ENCODE data around the gene GMCL2. TPM values are rescaled to one million over a fixed set of nuclear protein-coding genes. Genes with fewer than 3 reads are reported as not detected.

GMCL2 gene
- total RNA-seq, 1 experiment from 2014 or later: not detected

GRCh38 chr5:178205749-178206047, 18.5 kb upstream of the GMCL2 start:
- CTCF ChIA-PET: no interaction called here
- H3K27ac Mint-ChIP-seq (ENCODE audit: unreplicated experiment): peak overlapping the region; percentile 84
- H3K36me3 Mint-ChIP-seq (ENCODE audit: insufficient read depth, unreplicated experiment): peaks cover 66% of the 10 kb centered on the region
- no peak for DNase-seq
- Histone ChIP-seq H3K9me3 (no peaks in the 10 kb centered on the region), H3K4me3 (ENCODE audit: low read depth, low read length) (peak overlapping the region; percentile 93), H3K36me3 (ENCODE audit: control insufficient read depth, insufficient read depth, low read length) (peaks cover 18% of the 10 kb centered on the region), H3K4me1 (peaks cover 9% of the 10 kb centered on the region; the same call in 1 of the 2 replicates), H3K27me3 (replicated peaks; ENCODE audit: control insufficient read depth, insufficient read depth, low read length) (no peaks in the 10 kb centered on the region)
- no TSS peak for BruUV-seq (replicated peaks)
- H3K4me1 Mint-ChIP-seq (ENCODE audit: low read depth, unreplicated experiment): peaks cover 18% of the 10 kb centered on the region
- TF ChIP-seq, protein P1, sequence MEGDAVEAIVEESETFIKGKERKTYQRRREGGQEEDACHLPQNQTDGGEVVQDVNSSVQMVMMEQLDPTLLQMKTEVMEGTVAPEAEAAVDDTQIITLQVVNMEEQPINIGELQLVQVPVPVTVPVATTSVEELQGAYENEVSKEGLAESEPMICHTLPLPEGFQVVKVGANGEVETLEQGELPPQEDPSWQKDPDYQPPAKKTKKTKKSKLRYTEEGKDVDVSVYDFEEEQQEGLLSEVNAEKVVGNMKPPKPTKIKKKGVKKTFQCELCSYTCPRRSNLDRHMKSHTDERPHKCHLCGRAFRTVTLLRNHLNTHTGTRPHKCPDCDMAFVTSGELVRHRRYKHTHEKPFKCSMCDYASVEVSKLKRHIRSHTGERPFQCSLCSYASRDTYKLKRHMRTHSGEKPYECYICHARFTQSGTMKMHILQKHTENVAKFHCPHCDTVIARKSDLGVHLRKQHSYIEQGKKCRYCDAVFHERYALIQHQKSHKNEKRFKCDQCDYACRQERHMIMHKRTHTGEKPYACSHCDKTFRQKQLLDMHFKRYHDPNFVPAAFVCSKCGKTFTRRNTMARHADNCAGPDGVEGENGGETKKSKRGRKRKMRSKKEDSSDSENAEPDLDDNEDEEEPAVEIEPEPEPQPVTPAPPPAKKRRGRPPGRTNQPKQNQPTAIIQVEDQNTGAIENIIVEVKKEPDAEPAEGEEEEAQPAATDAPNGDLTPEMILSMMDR (IDR thresholded peaks at IDR 0.05; ENCODE audit: insufficient read depth in 1 of 2, low read depth in 1 of 2, low read length in 1 of 2, severe bottlenecking in 1 of 2, unreplicated experiment in 1 of 2): no peak
- POLR2A ChIA-PET: no interaction called here
- intact Hi-C loops (cut with micrococcal nuclease; ENCODE audit: unreplicated experiment): no loop called here
- peaks cover 2% of the 10 kb centered on the region for H3K27me3 Mint-ChIP-seq (ENCODE audit: insufficient read depth, unreplicated experiment)
- H3K4me3 Mint-ChIP-seq (ENCODE audit: unreplicated experiment): peak overlapping the region; percentile 86
- H3K9me3 Mint-ChIP-seq (ENCODE audit: unreplicated experiment): no peaks in the 10 kb centered on the region

- peaks cover 2% of the 10 kb centered on the region for H3K27me3 Mint-ChIP-seq (ENCODE audit: insufficient read depth, unreplicated experiment)
- Histone ChIP-seq H3K9me3 (no peaks in the 10 kb centered on the region), H3K4me3 (ENCODE audit: low read depth, low read length) (peak overlapping the region; percentile 93), H3K36me3 (ENCODE audit: control insufficient read depth, insufficient read depth, low read length) (peaks cover 17% of the 10 kb centered on the region), H3K27me3 (replicated peaks; ENCODE audit: control insufficient read depth, insufficient read depth, low read length) (no peaks in the 10 kb centered on the region), H3K4me1 (peaks cover 9% of the 10 kb centered on the region; the same call in 1 of the 2 replicates)
- ChIA-PET POLR2A (interaction anchor here (1.0 to 1.5 kb wide), 5 partner anchors 7 to 52 kb away, joined by 3 to 16 read pairs (median 7); partner anchors contain the start of genes NHP2 and PHYKPL), CTCF (interaction anchor here (1.4 kb wide), 1 partner anchor 129 kb away, joined by 7 read pairs; no protein-coding TSS in a partner anchor)
- intact Hi-C loops (cut with micrococcal nuclease; ENCODE audit: unreplicated experiment): loop anchor here (1.0 kb wide), 1 partner anchor 27 kb away; the partner anchor contains the start of gene PHYKPL
- peaks cover 60% of the 10 kb centered on the region for H3K36me3 Mint-ChIP-seq (ENCODE audit: insufficient read depth, unreplicated experiment)
- peak overlapping the region; percentile 98 for H3K27ac Mint-ChIP-seq (ENCODE audit: unreplicated experiment)
- no TSS peak for BruUV-seq (replicated peaks)
- TF ChIP-seq, protein P1 (IDR thresholded peaks at IDR 0.05; ENCODE audit: insufficient read depth in 1 of 2, low read depth in 1 of 2, low read length in 1 of 2, severe bottlenecking in 1 of 2, unreplicated experiment in 1 of 2): no peak
- peak; percentile 73 to 76 for DNase-seq
- peaks cover 18% of the 10 kb centered on the region for H3K4me1 Mint-ChIP-seq (ENCODE audit: low read depth, unreplicated experiment)
- H3K4me3 Mint-ChIP-seq (ENCODE audit: unreplicated experiment): peak overlapping the region; percentile 86
- H3K9me3 Mint-ChIP-seq (ENCODE audit: unreplicated experiment): no peaks in the 10 kb centered on the region
Measured at GRCh38 chr5:178204935-178205748, 18.0 kb upstream of the GMCL2 start.

- peaks cover 18% of the 10 kb centered on the region for H3K4me1 Mint-ChIP-seq (ENCODE audit: low read depth, unreplicated experiment)
- H3K36me3 Mint-ChIP-seq (ENCODE audit: insufficient read depth, unreplicated experiment): peaks cover 52% of the 10 kb centered on the region
Measured at GRCh38 chr5:178204182-178204934, 17.2 kb upstream of the GMCL2 start, which contains the start of gene HNRNPAB. Gene HNRNPAB, plus strand, starts transcription at chr5:178204533. Its CDS starts 305 bp downstream, at chr5:178204838.

More at GRCh38 chr5:178204182-178204934, 17.2 kb upstream of the GMCL2 start, which contains the start of gene HNRNPAB:
- POLR2A ChIA-PET: interaction anchor here (0.5 to 1.5 kb wide), 8 partner anchors 8 to 51 kb away, joined by 3 to 16 read pairs (median 4); partner anchors contain the start of genes NHP2 and PHYKPL
- Mint-ChIP-seq H3K27ac (ENCODE audit: unreplicated experiment) (peak within 1 kb of the TSS; percentile 98), H3K27me3 (ENCODE audit: insufficient read depth, unreplicated experiment) (peaks cover 2% of the 10 kb centered on the region), H3K9me3 (ENCODE audit: unreplicated experiment) (no peaks in the 10 kb centered on the region), H3K4me3 (ENCODE audit: unreplicated experiment) (peak within 1 kb of the TSS; percentile 86)
- H3K36me3 ChIP-seq (ENCODE audit: control insufficient read depth, insufficient read depth, low read length): peaks cover 15% of the 10 kb centered on the region
- H3K9me3 ChIP-seq: no peaks in the 10 kb centered on the region
- no TSS peak for BruUV-seq (replicated peaks)
- no peaks in the 10 kb centered on the region for H3K27me3 ChIP-seq (replicated peaks; ENCODE audit: control insufficient read depth, insufficient read depth, low read length)
- peaks cover 9% of the 10 kb centered on the region; the same call in 1 of the 2 replicates for H3K4me1 ChIP-seq
- TF ChIP-seq, protein P1 (IDR thresholded peaks at IDR 0.05; ENCODE audit: insufficient read depth in 1 of 2, low read depth in 1 of 2, low read length in 1 of 2, severe bottlenecking in 1 of 2, unreplicated experiment in 1 of 2): no peak
- CTCF ChIA-PET: interaction anchor here (0.7 to 1.4 kb wide), 2 partner anchors 9 to 129 kb away, joined by 4 to 7 read pairs; no protein-coding TSS in a partner anchor
- intact Hi-C loops (cut with micrococcal nuclease; ENCODE audit: unreplicated experiment): loop anchor here (1.0 kb wide), 1 partner anchor 28 kb away; the partner anchor contains the start of gene PHYKPL
- peak; percentile 95 to 96 for DNase-seq
- H3K4me3 ChIP-seq (ENCODE audit: low read depth, low read length): peak within 1 kb of the TSS; percentile 93
